ENCODE data around the gene PRX. TPM values are rescaled to one million over a fixed set of nuclear protein-coding genes. Genes with fewer than 3 reads are reported as not detected.
A peak's percentile ranks its signal among the peaks of the same experiment; 100 is the strongest.

Gene PRX
- total RNA-seq, 1 experiment from 2014 or later, result 6.6 TPM

GRCh38 chr19:40421993-40422747 is 9.0 kb upstream of the PRX start:
- Histone ChIP-seq H3K9me3 (ENCODE audit: insufficient read depth, low read depth) (no peaks in the 10 kb centered on the region), H3K27ac (peak overlapping the region; percentile 89), H3F3A (ENCODE audit: insufficient read depth, low read depth) (peaks cover 5% of the 10 kb centered on the region; the same call in 1 of the 2 replicates), H3K4me1 (replicated peaks; ENCODE audit: insufficient read depth) (peaks cover 12% of the 10 kb centered on the region), H4K20me1 (ENCODE audit: insufficient read depth) (no peaks in the 10 kb centered on the region), H3K79me2 (ENCODE audit: low read depth) (peaks cover 28% of the 10 kb centered on the region), H3K4me3 (peak overlapping the region; percentile 70), H3K27me3 (ENCODE audit: insufficient read depth, low read depth) (no peaks in the 10 kb centered on the region), H2AFZ (no peak overlapping the region), H3K36me3 (ENCODE audit: low read depth) (no peaks in the 10 kb centered on the region), H3K4me2 (peak overlapping the region; percentile 98), H3K9me2 (ENCODE audit: insufficient read depth) (no peaks in the 10 kb centered on the region)
- TF ChIP-seq CTCF (conservative IDR thresholded peaks at IDR 0.05), result no peak
- TF ChIP-seq EZH2 (IDR thresholded peaks at IDR 0.05; ENCODE audit: low read depth), result no peak
- ChIA-PET POLR2A (ENCODE audit: unreplicated experiment) (interaction anchor here (0.7 kb wide), 2 partner anchors 29 to 117 kb away, joined by 4 to 6 read pairs; no protein-coding TSS in a partner anchor), CTCF (interaction anchor here (1.4 kb wide), 1 partner anchor 21 kb away, joined by 4 read pairs; no protein-coding TSS in a partner anchor)
- intact Hi-C loops (cut with micrococcal nuclease; ENCODE audit: unreplicated experiment), result loop anchor here (1.0 to 10.0 kb wide), 4 partner anchors 11 to 103 kb away; partner anchors contain the start of genes BLVRB and SERTAD3
- DNase-seq, result no peak
- no TSS peak for BruUV-seq (replicated peaks)

- peaks cover 12% of the 10 kb centered on the region for H3K4me1 ChIP-seq (replicated peaks; ENCODE audit: insufficient read depth)
- TF ChIP-seq CTCF (conservative IDR thresholded peaks at IDR 0.05), result peak; percentile 95
- TF ChIP-seq EZH2 (IDR thresholded peaks at IDR 0.05; ENCODE audit: low read depth), result no peak
- H3K4me3 ChIP-seq, result peak overlapping the region; percentile 70
- H3K27me3 ChIP-seq (ENCODE audit: insufficient read depth, low read depth), result no peaks in the 10 kb centered on the region
- H3K4me2 ChIP-seq, result peak overlapping the region; percentile 98
- H3K79me2 ChIP-seq (ENCODE audit: low read depth), result peaks cover 28% of the 10 kb centered on the region
- H3K9me2 ChIP-seq (ENCODE audit: insufficient read depth), result no peaks in the 10 kb centered on the region
- intact Hi-C loops (cut with micrococcal nuclease; ENCODE audit: unreplicated experiment), result loop anchor here (1.0 to 10.0 kb wide), 4 partner anchors 12 to 104 kb away; partner anchors contain the start of genes BLVRB and SERTAD3
- peak overlapping the region; percentile 84 for H2AFZ ChIP-seq
- ChIA-PET POLR2A (ENCODE audit: unreplicated experiment) (interaction anchor here (0.6 to 1.5 kb wide), 11 partner anchors 12 to 859 kb away, joined by 3 to 19 read pairs (median 5); no protein-coding TSS in a partner anchor), CTCF (interaction anchor here (0.6 to 1.4 kb wide), 13 partner anchors 8 to 296 kb away, joined by 3 to 12 read pairs (median 4); partner anchors contain the start of genes BLVRB and ITPKC)
- H4K20me1 ChIP-seq (ENCODE audit: insufficient read depth), result no peaks in the 10 kb centered on the region
- DNase-seq, result peak; percentile 79 to 97
- peaks cover 13% of the 10 kb centered on the region for H3F3A ChIP-seq (ENCODE audit: insufficient read depth, low read depth)
- H3K27ac ChIP-seq, result peak overlapping the region; percentile 89
- H3K9me3 ChIP-seq (ENCODE audit: insufficient read depth, low read depth), result no peaks in the 10 kb centered on the region
- BruUV-seq (replicated peaks), result no TSS peak
- no peaks in the 10 kb centered on the region for H3K36me3 ChIP-seq (ENCODE audit: low read depth)
Measured at GRCh38 chr19:40420766-40421765, 7.9 kb upstream of the PRX start.

- H4K20me1 ChIP-seq (ENCODE audit: insufficient read depth), result no peaks in the 10 kb centered on the region
- no peak for TF ChIP-seq EZH2 (IDR thresholded peaks at IDR 0.05; ENCODE audit: low read depth)
- TF ChIP-seq CTCF (conservative IDR thresholded peaks at IDR 0.05), result no peak
- peak overlapping the region; percentile 70 for H3K4me3 ChIP-seq
- H3K27me3 ChIP-seq (ENCODE audit: insufficient read depth, low read depth), result no peaks in the 10 kb centered on the region
- peak overlapping the region; percentile 84 for H2AFZ ChIP-seq
- CTCF ChIA-PET, result interaction anchor here (0.6 to 1.0 kb wide), 13 partner anchors 8 to 297 kb away, joined by 3 to 12 read pairs (median 4); partner anchors contain the start of genes BLVRB and ITPKC
- no peaks in the 10 kb centered on the region for H3K9me3 ChIP-seq (ENCODE audit: insufficient read depth, low read depth)
- no TSS peak for BruUV-seq (replicated peaks)
- H3K4me1 ChIP-seq (replicated peaks; ENCODE audit: insufficient read depth), result peaks cover 12% of the 10 kb centered on the region
- no peak overlapping the region for H3K27ac ChIP-seq
- intact Hi-C loops (cut with micrococcal nuclease; ENCODE audit: unreplicated experiment), result loop anchor here (2.0 to 10.0 kb wide), 2 partner anchors 44 to 104 kb away; partner anchors contain the start of gene BLVRB
- H3K4me2 ChIP-seq, result peak overlapping the region; percentile 98
- H3K79me2 ChIP-seq (ENCODE audit: low read depth), result peaks cover 28% of the 10 kb centered on the region
- H3K36me3 ChIP-seq (ENCODE audit: low read depth), result no peaks in the 10 kb centered on the region
- POLR2A ChIA-PET (ENCODE audit: unreplicated experiment), result interaction anchor here (0.6 to 1.5 kb wide), 9 partner anchors 13 to 228 kb away, joined by 3 to 19 read pairs (median 5); no protein-coding TSS in a partner anchor
- DNase-seq, result no peak
- H3K9me2 ChIP-seq (ENCODE audit: insufficient read depth), result no peaks in the 10 kb centered on the region
- H3F3A ChIP-seq (ENCODE audit: insufficient read depth, low read depth), result peaks cover 18% of the 10 kb centered on the region
Measured at GRCh38 chr19:40420451-40420765, 7.2 kb upstream of the PRX start.
